ENCODE results near the gene RRP12. TPM values are rescaled to one million over a fixed set of nuclear protein-coding genes. Genes with fewer than 3 reads are reported as not detected.

RRP12 gene
- total RNA-seq, 1 donor from 2014 or later = 33.0 TPM

DNA sequence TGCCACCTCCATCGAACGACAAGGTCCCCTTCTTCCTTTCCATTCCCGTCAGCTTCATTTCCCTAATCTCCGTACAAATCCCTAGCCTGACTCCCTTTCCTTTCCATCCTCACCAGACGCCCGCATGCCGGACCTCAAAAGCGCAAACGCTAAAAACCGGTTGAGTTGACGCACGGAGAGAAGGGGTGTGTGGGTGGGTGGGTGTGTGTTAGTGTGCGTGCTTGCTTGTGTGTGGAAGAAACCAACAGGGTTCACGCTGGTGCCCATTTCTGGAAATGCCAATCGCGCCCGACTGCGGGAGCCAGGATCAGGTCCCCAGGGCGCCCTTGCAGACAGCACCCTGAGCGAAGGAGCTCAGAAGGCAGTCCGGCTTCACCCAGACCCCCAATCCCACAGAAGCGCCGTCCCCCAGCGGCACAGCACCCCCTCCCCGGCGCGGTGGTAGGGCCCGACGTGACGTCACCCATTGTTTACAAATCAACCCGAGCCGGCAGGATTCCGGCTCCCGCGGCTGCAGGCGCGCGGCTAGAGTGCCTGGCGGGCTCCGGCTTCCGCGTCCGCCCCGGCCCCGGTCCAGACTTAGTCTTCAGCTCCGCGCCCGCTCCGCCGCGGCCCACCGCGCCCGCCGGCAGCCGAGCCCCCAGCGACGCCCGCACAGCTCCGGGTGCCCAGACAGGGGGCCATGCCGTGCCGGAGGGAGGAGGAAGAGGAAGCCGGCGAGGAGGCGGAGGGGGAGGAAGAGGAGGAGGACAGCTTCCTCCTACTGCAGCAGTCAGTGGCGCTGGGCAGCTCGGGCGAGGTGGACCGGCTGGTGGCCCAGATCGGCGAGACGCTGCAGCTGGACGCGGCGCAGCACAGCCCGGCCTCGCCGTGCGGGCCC is 82.1 kb downstream of the RRP12 start, which contains the start of gene FRAT1:
TSS of gene FRAT1 (plus strand) at position 500 of the 880 bp plus-strand sequence. CDS start at position 683, 183 bp downstream.
- DNase-seq (ENCODE audit: extremely low read depth, low read depth, low spot score) = no peak

DNA sequence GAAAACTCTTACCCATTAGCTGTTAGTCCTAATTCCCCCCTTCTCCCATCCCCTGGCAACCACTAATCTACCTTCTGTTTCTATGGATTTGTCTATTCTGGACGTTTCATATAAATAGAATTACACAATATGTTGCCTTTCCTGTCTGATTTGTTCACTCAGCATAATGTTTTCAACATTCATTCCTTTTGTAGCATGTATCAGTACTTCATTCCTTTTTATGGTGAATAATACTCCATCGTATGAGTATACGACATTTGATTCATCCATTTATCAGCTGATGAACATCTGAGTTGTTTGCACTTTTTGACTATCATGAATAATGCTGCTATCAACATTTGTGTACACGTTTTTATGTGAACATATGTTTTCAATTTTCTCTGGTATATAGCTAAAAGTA is 86.5 kb downstream of the RRP12 start:
- no peak for DNase-seq (ENCODE audit: extremely low read depth, low read depth, low spot score)

DNA sequence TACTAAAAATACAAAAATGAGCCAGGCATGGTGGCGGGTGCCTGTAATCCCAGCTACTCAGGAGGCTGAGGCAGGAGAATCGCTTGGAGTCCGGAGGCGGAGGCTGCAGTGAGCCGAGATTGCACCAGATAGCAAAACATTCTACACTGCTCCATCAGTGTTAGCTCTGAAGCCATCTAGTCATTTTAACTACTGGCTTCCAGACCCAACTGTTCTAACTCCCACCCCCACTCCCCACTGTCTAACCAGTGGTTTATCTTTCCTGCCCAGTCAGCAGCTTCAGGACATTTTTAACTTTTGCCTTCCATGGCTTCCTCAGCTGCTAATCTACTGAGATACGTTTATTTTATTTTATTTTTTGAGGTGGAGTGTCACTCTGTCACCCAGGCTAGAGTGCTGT is 88.2 kb downstream of the RRP12 start:
- DNase-seq (ENCODE audit: extremely low read depth, low read depth, low spot score) = no peak

DNA sequence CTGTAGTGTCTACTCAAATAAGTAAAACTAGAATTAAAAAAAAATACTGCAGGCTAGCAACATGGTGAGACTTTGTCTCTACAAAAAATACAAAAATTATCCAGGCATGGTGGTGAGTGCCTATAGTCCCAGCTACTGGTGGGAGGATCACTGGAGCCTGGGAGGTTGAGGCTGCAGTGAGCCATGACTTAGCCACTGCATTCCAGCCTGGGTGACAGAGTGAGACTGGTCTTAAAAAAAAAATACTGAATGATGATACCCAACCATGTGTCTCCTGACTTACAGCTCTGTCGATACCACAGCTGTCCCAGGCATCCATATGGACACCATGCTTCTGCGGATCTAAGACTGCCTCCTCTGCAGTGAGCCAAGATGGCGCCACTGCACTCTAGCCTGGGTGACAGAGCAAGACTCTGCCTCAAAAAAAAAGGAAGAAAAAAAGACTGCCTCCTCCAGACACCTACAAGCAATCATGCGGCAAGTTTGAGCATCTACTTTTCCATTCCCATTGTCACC is 90.0 kb downstream of the RRP12 start:
- no peak for DNase-seq (ENCODE audit: extremely low read depth, low read depth, low spot score)

DNA sequence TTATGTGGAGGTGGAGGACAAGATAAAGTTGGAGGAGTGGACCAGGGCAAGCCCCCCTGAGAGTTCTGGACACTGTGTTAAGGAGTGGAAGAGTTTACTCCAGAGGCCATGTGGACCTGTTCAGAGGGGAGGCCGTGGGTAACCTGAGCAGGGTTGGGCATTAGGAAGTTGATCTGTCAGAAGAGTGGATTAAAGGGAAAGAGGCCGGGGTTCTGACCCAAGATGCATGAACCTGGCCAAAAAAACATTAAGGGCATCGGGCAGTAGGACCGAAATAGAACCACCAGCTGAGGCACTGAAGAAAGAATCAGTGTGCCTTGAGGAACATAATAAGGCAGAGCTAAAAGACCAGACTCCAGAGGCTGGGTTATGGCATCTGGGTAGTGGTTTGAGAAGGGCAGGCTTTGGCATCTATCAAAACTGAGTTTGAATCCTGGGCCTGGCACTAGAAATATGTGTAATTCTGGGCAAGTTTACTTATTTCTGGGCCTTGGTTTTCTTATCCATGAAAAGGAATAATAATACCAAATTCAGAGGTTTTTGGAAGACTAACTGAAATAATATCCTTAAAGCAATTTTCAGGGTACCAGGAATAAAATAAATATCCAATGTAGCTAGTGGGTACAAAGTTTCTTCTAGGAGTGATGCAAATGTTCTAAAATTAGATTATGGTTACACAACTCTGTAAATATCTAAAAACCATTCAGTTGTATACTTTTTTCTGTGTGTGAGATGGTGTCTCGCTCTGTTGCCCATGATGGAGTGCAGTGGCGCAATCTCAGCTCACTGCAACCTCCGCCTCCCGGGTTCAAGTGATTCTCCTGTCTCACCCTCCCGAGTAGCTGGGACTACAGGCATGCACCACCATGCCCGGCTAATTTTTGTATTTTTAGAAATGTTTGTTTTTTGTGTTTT is 93.0 kb downstream of the RRP12 start:
- no peak for DNase-seq (ENCODE audit: extremely low read depth, low read depth, low spot score)

DNA sequence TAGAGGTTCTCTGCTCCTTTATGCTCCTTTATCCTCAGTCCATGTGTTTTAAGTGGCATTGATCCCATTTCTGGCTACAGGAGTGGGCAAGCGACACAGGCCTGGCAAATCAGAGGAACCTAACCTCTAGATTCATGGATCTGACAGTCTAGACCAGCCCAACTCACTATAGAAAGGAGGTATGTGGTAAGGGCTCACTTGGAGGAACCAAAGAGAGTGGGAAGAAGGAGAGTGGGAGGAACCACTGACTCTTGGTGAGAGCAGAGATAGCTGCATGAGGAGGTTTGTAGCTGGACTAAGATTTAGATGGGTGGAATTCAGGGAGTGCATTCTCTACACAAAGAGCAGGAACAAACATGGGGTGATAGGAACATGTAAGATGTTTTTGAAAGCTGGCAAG is 93.7 kb downstream of the RRP12 start:
- no peak for DNase-seq (ENCODE audit: extremely low read depth, low read depth, low spot score)

Other genes starting within 250 kb of the RRP12 start
- gene SLIT1, start 215.4 kb downstream of the RRP12 start, total RNA-seq = not detected in 2 replicates
- 6.0 and 9.2 TPM in 2 replicates for gene ARHGAP19, start 108.7 kb downstream of the RRP12 start, total RNA-seq
- 3.3 and 5.7 TPM in 2 replicates for gene FRAT1, start 82.1 kb downstream of the RRP12 start, total RNA-seq
- 10.3 and 10.6 TPM in 2 replicates for gene FRAT2, start 66.6 kb downstream of the RRP12 start, total RNA-seq
- 414 and 482 TPM in 2 replicates for gene PGAM1, start 24.9 kb upstream of the RRP12 start, total RNA-seq
- gene EXOSC1, start 44.7 kb upstream of the RRP12 start, total RNA-seq = 40.2 and 41.5 TPM in 2 replicates
- gene ZDHHC16, start 44.8 kb upstream of the RRP12 start, total RNA-seq = 39.3 and 61.9 TPM in 2 replicates
- 145 and 147 TPM in 2 replicates for gene MMS19, start 97.1 kb upstream of the RRP12 start, total RNA-seq
- 105 and 111 TPM in 2 replicates for gene UBTD1, start 97.6 kb upstream of the RRP12 start, total RNA-seq
- gene ANKRD2, start 171.4 kb upstream of the RRP12 start, total RNA-seq = 0.24 TPM in 1 of 2 replicates, not detected in the other
- gene HOGA1, start 183.0 kb upstream of the RRP12 start, total RNA-seq = 0.12 and 0.15 TPM in 2 replicates
- gene C10orf62, start 188.4 kb upstream of the RRP12 start, total RNA-seq = not detected in 2 replicates
- gene MORN4, start 232.2 kb upstream of the RRP12 start, total RNA-seq = 3.9 and 9.7 TPM in 2 replicates
- gene PI4K2A, start 239.3 kb upstream of the RRP12 start, total RNA-seq = 26.6 and 30.3 TPM in 2 replicates

Data from glomerular endothelial cell (primary cell).